ENCODE data around the gene RETREG1.
"Not testable (repeated sequence)": the region's sequence is repeated elsewhere in the genome, so short reads cannot be mapped to it uniquely, and the experiment has no call there.

Gene RETREG1

DNA sequence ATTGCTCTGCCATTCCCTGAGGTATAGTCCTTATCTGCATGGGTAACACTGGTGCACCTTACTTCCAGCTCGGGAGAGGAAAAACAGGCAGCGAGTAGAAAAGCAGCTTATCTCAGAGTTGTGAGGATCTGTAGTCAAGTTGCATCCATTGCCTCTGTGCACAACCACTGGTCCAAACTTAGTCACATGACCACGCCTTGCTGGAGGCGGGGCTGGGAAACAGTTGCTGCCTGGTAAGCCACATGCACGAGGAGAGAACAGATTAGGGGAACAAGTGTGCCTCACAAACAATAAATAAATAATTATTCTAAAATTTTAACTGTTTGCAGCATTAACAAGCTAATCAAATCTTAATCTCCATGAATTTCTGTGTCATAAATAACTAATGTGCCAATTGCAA, 169.8 kb downstream of the RETREG1 start:
- DNase-seq = no peak

DNA sequence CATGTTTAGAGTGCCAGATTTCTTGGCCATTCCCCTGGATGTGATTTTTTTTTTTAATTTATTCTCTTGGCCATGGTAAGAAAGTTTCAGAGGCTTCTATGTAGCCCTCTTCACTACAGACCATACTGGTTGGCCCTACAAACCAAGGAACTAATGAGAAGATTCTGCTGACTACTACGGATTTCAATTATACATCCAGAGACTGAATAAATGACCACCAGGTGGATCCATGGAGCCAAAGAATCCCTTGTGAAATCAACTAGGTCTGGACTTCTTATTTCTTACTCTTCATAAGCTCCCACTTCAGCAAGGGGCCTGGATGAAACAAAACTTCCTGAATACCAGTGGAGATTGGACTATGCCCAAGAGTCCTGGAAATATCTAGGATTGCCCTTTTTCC, 178.8 kb downstream of the RETREG1 start:
- no peak for DNase-seq

DNA sequence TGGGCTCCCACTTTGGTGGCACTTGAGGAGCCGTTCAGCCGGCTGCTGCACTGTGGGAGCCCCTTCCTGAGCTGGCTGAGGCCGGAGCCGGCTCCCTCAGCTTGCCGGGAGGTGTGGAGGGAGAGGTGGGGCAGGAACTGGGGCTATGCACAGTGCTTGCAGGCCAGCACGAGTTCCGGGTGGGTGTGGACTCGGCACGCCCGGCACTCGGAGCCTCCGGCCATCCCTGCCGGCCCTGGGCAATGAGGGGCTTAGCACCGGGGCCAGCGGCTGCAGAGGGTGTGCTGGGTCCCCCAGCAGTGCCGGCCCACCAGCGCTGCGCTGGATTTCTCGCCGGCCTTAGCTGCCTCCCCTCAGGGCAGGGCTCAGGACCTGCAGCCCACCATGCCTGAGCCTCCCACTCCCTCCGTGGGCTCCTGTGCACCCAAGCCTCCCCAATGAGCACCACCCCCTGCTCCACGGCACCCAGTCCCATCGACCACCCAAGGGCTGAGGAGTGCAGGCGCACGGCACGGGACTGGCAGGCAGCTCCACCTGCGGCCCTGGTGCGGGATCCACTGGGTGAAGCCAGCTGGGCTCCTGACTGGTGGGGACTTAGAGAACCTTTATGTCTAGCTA, 180.6 kb downstream of the RETREG1 start:
- DNase-seq = not testable (repeated sequence)

DNA sequence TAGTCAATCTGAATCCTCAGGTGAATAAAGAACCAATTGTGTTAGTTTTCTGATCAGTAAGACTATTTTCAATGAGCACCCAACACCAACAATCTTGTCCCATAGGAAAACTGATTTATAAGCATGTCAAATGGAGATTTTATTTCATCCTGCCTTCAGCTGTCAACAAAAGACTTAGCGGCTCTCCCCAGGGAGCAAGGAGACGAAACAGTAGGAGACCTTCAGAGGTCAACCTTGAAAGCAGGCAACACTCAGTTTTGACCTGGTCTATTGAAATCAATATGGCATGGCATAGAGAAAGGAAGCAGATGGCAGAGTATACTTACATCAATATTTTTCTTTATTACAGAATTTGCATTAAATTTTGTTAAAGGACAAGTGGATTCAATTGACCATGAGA, 185.3 kb downstream of the RETREG1 start:
- DNase-seq = no peak

DNA sequence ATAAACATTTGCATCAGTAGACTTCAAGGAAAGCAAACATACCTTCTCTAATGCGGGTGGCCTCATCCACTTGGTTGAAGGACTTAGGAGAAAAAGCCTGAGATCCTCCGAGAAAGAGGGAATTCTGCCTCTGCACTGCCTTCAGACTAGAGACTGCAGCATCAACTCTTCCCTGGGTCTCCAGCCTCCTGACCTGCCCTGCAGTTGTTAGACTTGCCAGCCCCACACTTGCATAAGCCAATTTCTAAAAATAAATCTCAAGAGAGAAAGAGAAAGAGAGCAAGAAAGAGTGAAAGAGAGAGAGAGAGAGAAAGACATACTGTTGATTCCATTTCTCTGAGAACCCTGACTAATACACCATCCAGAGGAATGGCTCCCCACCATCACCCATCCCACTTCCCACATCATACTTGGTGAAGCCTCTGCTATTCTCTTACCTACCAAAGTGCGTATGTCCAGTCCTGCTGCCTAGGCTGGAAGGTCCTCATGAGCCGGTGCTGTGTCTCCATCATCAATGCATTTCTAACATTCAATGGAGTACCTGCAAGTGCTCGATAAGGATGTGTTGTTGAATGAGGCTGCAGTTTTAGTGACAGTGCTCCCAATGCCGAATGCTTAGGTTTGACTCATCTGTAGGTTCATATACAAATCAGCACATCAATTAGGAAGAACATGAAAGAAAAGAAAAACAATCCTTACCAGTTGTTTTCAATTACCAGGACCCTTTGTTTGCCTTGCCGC, 186.3 kb downstream of the RETREG1 start:
- DNase-seq = no peak

DNA sequence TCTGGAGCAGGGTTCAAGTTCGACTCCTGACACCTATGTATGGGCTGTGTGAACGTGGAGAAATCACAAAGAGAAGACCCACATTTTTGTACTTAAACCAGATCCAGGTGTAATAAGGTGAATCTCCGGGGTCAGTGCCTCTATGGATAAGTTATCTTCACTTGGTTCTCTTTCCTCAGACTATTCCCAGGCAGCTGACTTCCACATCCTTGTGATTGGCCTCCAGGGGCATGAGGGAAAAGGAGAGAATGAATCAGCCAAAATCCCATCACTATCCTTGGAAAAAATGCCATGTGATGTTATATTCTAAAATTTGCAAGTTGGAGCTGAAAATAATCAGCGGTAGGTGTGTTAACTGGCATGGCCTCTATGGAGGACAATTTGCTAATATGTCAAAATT, 188.4 kb downstream of the RETREG1 start:
- DNase-seq = no peak

DNA sequence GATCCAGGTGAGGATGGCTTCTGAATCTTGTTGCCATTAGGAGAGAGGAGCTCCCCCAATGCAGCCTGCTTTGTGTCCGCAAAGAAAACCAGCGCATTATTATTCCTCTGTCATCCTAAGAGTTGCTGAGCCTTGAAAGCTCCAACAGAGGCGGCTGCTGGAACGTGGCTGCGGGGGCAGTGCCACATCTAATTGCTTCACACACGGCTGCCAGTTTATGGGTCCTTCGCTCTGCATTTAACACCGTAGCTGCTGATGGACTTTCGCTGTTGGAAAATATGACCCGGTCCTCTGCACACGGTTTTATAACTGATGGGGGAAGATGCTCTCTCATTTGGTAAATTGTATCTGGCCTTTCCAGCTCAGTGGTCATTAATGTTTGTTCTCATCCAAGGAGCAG, 189.2 kb downstream of the RETREG1 start:
- no peak for DNase-seq
